OCI-LY3 (cell line): Measurements from ENCODE around the gene FOSL2.

ENCODE experiments used
- H2AFZ ChIP-seq: fragments of 200-600, 300-600 bp; shearing (Covaris generic); 2 replicates; pipeline ENCODE4 v1.6.0; 2014; ENCODE audit warnings: antibody characterized with exemption, low read depth, low read length
- H3K27ac ChIP-seq: fragments of 200-600, 300-600 bp; sonication (generic); 2 replicates; pipeline ENCODE4 v1.5.1; 2014; ENCODE audit warnings: mild to moderate bottlenecking, low read length, moderate library complexity, mixed read lengths
- H3K27me3 ChIP-seq: fragments of 200-600, 300-600 bp; sonication (generic); 2 replicates; pipeline ENCODE4 v1.6.1; 2014; ENCODE audit warnings: low read depth, low read length, mixed read lengths
- H3K36me3 ChIP-seq: fragments of 200-600, 300-600 bp; sonication (generic); replicated peaks from 2 replicates; pipeline ENCODE3; 2014; ENCODE audit warnings: low read depth, low read length, mixed read lengths
- H3K4me1 ChIP-seq: fragments of 300-600, 200-600 bp; sonication (generic); 2 replicates; pipeline ENCODE4 v1.6.1; 2014; ENCODE audit warnings: low read length, mixed read lengths
- H3K4me2 ChIP-seq: fragments of 200-600, 300-600 bp; sonication (generic); 2 replicates; pipeline ENCODE4 v1.6.1; 2014; ENCODE audit warnings: low read length, mixed read lengths
- H3K4me3 ChIP-seq: fragments of 300-600, 200-600 bp; sonication (generic); 2 replicates; pipeline ENCODE4 v1.5.1; 2014; ENCODE audit warnings: antibody characterized with exemption, mild to moderate bottlenecking, low read length, moderate library complexity
- H3K79me2 ChIP-seq: fragments of 300-600, 200-600 bp; shearing (Covaris generic); 2 replicates; pipeline ENCODE4 v1.6.1; 2014; ENCODE audit warnings: mild to moderate bottlenecking, low read length, mixed read lengths
- H3K9ac ChIP-seq: fragments of 300-600, 200-600 bp; shearing (Covaris generic); 2 replicates; pipeline ENCODE4 v1.6.0; 2014; ENCODE audit warnings: mild to moderate bottlenecking, low read length, moderate library complexity
- H3K9me3 ChIP-seq: fragments of 200-600, 300-600 bp; shearing (Covaris generic); 2 replicates; pipeline ENCODE4 v1.6.1; 2014; ENCODE audit warnings: low read length, mixed read lengths; ENCODE audit not compliant: insufficient read depth
- H4K20me1 ChIP-seq: fragments of 200-600, 300-600 bp; sonication (generic); 2 replicates; pipeline ENCODE4 v1.6.1; 2016; ENCODE audit warnings: low read length, mixed read lengths; ENCODE audit not compliant: insufficient read depth
- EZH2phosphoT487 ChIP-seq: fragments of 200-600 bp; shearing (Covaris generic); IDR thresholded peaks from 2 replicates; pipeline ENCODE4 v1.6.1; 2018; ENCODE audit warnings: antibody characterized with exemption, mixed run types, low read depth
- TF ChIP-seq, protein P1 (sequence below): fragments of 200-600, 300-600 bp; sonication (generic); IDR thresholded peaks from 2 replicates; pipeline ENCODE4 v1.5.1; 2014; ENCODE audit warnings: antibody characterized with exemption, low read length, low read depth

The FOSL2 gene

DNA sequence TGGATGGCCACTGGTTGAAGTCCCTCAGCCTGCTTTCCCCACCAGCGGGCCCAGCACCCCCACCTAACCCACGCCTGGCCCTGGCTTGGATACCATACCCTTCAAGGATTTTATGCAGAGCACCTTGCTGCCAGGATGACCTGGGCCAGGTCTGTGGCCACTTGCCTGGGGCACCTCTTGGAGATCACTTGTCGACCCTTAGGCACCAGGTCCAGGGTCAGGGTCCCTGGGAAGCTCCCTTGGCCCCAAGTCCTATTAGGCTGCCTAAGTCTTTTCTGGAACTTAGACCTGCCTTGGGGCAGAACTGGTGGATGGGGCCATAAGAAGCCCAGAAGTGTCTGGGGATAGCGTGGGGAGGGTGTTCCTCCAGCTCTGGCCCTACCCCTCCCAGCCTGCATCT is 39.1 kb downstream of the FOSL2 start:
- no peak overlapping the region for H3K27ac ChIP-seq

DNA sequence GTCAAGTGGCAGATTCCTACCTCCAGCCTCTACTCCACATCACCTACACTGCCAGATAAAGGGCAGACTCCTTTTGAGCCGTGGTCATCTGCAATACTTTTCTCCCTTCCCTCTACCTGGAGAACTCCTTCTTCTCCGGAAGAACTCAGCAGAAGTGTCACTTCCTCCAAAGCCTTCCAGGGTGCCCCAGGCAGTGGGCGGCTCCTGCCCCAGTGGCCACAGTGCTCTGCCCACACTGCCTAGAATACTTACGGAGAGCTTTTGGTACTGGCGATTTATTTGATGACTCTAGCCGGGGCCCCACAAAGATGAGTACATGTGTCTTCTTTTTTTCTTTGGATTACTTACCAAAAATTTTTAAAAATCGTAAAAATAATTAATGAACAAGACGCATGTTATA is 39.7 kb downstream of the FOSL2 start:
- Histone ChIP-seq H3K79me2 (no peaks in the 10 kb centered on the region), H3K9me3 (no peaks in the 10 kb centered on the region), H2AFZ (no peak overlapping the region), H3K4me3 (no peak overlapping the region), H3K27ac (no peak overlapping the region), H4K20me1 (no peaks in the 10 kb centered on the region), H3K36me3 (no peaks in the 10 kb centered on the region), H3K9ac (no peak overlapping the region), H3K27me3 (no peaks in the 10 kb centered on the region), H3K4me2 (no peak overlapping the region), H3K4me1 (peaks cover 3% of the 10 kb centered on the region; the same call in 1 of the 2 replicates)
- no peak for TF ChIP-seq EZH2phosphoT487
- TF ChIP-seq, protein P1, sequence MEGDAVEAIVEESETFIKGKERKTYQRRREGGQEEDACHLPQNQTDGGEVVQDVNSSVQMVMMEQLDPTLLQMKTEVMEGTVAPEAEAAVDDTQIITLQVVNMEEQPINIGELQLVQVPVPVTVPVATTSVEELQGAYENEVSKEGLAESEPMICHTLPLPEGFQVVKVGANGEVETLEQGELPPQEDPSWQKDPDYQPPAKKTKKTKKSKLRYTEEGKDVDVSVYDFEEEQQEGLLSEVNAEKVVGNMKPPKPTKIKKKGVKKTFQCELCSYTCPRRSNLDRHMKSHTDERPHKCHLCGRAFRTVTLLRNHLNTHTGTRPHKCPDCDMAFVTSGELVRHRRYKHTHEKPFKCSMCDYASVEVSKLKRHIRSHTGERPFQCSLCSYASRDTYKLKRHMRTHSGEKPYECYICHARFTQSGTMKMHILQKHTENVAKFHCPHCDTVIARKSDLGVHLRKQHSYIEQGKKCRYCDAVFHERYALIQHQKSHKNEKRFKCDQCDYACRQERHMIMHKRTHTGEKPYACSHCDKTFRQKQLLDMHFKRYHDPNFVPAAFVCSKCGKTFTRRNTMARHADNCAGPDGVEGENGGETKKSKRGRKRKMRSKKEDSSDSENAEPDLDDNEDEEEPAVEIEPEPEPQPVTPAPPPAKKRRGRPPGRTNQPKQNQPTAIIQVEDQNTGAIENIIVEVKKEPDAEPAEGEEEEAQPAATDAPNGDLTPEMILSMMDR, result no peak

More for the DNA sequence above, 39.1 kb downstream of the FOSL2 start:
- Histone ChIP-seq H3K4me2 (no peak overlapping the region), H3K36me3 (no peaks in the 10 kb centered on the region), H3K27me3 (no peaks in the 10 kb centered on the region), H3K79me2 (no peaks in the 10 kb centered on the region), H2AFZ (no peak overlapping the region), H3K9ac (no peak overlapping the region), H4K20me1 (no peaks in the 10 kb centered on the region), H3K4me1 (peaks cover 3% of the 10 kb centered on the region; the same call in 1 of the 2 replicates), H3K4me3 (no peak overlapping the region), H3K9me3 (no peaks in the 10 kb centered on the region)
- TF ChIP-seq EZH2phosphoT487, result no peak
- TF ChIP-seq, protein P1, result no peak

DNA sequence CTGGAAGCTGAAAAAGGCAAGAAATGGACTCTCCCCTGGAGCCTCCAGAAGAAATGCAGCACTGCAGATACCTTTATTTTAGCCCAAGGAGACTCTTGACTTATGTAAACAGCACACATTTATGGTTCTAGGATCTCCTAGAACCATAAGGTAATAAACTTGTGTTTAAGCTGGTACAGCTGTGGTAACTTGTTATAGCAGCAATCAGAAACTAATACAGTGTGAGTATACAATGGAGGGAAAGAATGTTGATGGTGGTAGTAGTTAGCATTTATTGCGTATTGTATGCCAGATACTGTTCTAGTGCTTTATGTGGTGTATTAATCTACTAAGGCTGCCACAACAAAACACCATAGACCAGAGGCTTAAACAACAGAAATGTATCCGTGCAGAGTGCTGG is 40.6 kb downstream of the FOSL2 start:
- H3K36me3 ChIP-seq, result no peaks in the 10 kb centered on the region
- H3K4me2 ChIP-seq, result no peak overlapping the region
- no peaks in the 10 kb centered on the region for H3K9me3 ChIP-seq
- no peaks in the 10 kb centered on the region for H3K27me3 ChIP-seq
- H4K20me1 ChIP-seq, result no peaks in the 10 kb centered on the region
- no peak overlapping the region for H3K27ac ChIP-seq
- peaks cover 3% of the 10 kb centered on the region; the same call in 1 of the 2 replicates for H3K4me1 ChIP-seq
- TF ChIP-seq EZH2phosphoT487, result no peak
- TF ChIP-seq, protein P1, result no peak
- H2AFZ ChIP-seq, result no peak overlapping the region
- H3K4me3 ChIP-seq, result no peak overlapping the region
- H3K79me2 ChIP-seq, result no peaks in the 10 kb centered on the region
- H3K9ac ChIP-seq, result no peak overlapping the region

DNA sequence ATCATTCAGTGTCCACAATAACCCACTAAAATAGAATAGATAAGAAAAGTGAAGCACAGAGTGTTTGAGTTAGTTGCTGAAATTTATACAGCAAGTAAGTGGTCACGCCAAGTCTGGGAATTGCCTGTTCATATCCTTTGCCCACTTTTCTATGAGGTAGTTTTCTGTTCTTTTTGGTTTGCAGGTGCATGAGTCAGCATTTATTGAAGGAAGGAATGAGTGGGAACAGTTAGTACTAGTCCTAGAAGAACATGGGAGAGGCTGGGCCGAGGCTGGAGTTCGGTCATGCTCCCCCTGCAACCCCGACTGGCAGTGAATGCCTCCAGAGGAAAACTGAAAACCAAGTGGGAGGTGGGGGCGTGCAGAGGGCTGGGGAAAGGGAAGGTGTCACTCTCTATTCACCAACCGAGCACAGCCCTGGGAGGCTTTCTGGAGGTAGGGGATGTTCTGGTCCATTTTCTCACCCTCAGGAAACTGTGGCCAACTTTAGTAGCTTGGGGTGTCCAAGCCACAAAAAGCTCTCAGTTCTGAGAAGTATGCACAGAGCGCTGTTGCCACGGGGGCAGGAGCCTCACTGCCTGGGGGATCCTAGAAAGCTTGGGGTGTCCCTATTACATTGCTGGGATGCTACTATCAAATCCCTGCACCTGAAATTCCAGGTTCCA is 41.4 kb downstream of the FOSL2 start:
- no peak overlapping the region for H3K4me3 ChIP-seq
- no peaks in the 10 kb centered on the region for H3K36me3 ChIP-seq
- no peak overlapping the region for H3K27ac ChIP-seq
- no peak overlapping the region for H2AFZ ChIP-seq
- no peak overlapping the region for H3K9ac ChIP-seq
- H4K20me1 ChIP-seq, result no peaks in the 10 kb centered on the region
- no peaks in the 10 kb centered on the region for H3K9me3 ChIP-seq
- TF ChIP-seq EZH2phosphoT487, result no peak
- TF ChIP-seq, protein P1, result no peak
- no peaks in the 10 kb centered on the region for H3K79me2 ChIP-seq
- no peaks in the 10 kb centered on the region for H3K27me3 ChIP-seq
- no peak overlapping the region for H3K4me2 ChIP-seq
- H3K4me1 ChIP-seq, result peaks cover 3% of the 10 kb centered on the region; the same call in 1 of the 2 replicates
